ENCODE measurements around the gene TM9SF3.

TM9SF3 gene

GRCh38 chr10:96505150-96506136 lies 81.4 kb downstream of the TM9SF3 start:
- no peak for DNase-seq

- no peak for DNase-seq
Observed at GRCh38 chr10:96502561-96503282, 84.1 kb downstream of the TM9SF3 start.

- no peak for DNase-seq
Observed at GRCh38 chr10:96501985-96502384, 84.8 kb downstream of the TM9SF3 start.

- no peak for DNase-seq
Observed at GRCh38 chr10:96500519-96500918, 86.3 kb downstream of the TM9SF3 start.

GRCh38 chr10:96500050-96500449 lies 86.8 kb downstream of the TM9SF3 start:
- DNase-seq = no peak

- DNase-seq = no peak
Observed at GRCh38 chr10:96497391-96497790, 89.4 kb downstream of the TM9SF3 start.

GRCh38 chr10:96496281-96496925 lies 90.4 kb downstream of the TM9SF3 start:
- DNase-seq = no peak

GRCh38 chr10:96495544-96495943 lies 91.3 kb downstream of the TM9SF3 start:
- DNase-seq = no peak

GRCh38 chr10:96494694-96495093 lies 92.1 kb downstream of the TM9SF3 start:
- no peak for DNase-seq

- no peak for DNase-seq
Observed at GRCh38 chr10:96493871-96494525, 92.8 kb downstream of the TM9SF3 start.

- DNase-seq = no peak
Observed at GRCh38 chr10:96493254-96493653, 93.6 kb downstream of the TM9SF3 start.

- DNase-seq = no peak
Observed at GRCh38 chr10:96491303-96491702, 95.5 kb downstream of the TM9SF3 start.

GRCh38 chr10:96488161-96488935 lies 98.5 kb downstream of the TM9SF3 start:
- no peak for DNase-seq

GRCh38 chr10:96482815-96483588 lies 103.8 kb downstream of the TM9SF3 start:
- no peak for DNase-seq

GRCh38 chr10:96478355-96478754 lies 108.5 kb downstream of the TM9SF3 start:
- DNase-seq = no peak

GRCh38 chr10:96473866-96474265 lies 112.9 kb downstream of the TM9SF3 start:
- DNase-seq = no peak

GRCh38 chr10:96470116-96470743 lies 116.6 kb downstream of the TM9SF3 start:
- DNase-seq = peak; percentile 14

- no peak for DNase-seq
Observed at GRCh38 chr10:96468845-96469244, 118.0 kb downstream of the TM9SF3 start.
